Panc1 (cell line): ENCODE data around the gene CAMSAP3.
A peak's percentile ranks its signal among the peaks of the same experiment; 100 is the strongest.

Source experiments
- CTCF ChIP-seq: fragments of 450-650 bp; IDR thresholded peaks from 2 replicates; pipeline ENCODE4 v1.5.1; 2017; ENCODE audit warnings: mild to moderate bottlenecking
- POLR2AphosphoS5 ChIP-seq: IDR thresholded peaks from 2 replicates; pipeline ENCODE4 v1.6.1; 2012; ENCODE audit warnings: mild to moderate bottlenecking, low read depth, low read length, moderate library complexity
- REST ChIP-seq, 2 experiments: IDR thresholded peaks; 2 replicates each; pipeline ENCODE4 v1.6.1; 2011 to 2012; ENCODE audit warnings: low read depth in 2 of 2, control low read depth in 1 of 2, low read length in 1 of 2, mild to moderate bottlenecking in 1 of 2, moderate library complexity in 1 of 2; ENCODE audit not compliant: insufficient read depth in 1 of 2

GRCh38 chr19:7611541-7612279, 16.0 kb downstream of the CAMSAP3 start:
- TF ChIP-seq CTCF (no peak), POLR2AphosphoS5 (no peak), REST (IDR thresholded peaks at IDR 0.05; ENCODE audit: insufficient read depth in 1 of 2, low read depth in 2 of 2, low read length in 1 of 2) (peak; percentile 78 to 84)
